ENCODE measurements around the gene SETD3. TPM values are rescaled to one million over a fixed set of nuclear protein-coding genes. Genes with fewer than 3 reads are reported as not detected.

The SETD3 gene
- total RNA-seq, 1 donor: 31.5 TPM

DNA sequence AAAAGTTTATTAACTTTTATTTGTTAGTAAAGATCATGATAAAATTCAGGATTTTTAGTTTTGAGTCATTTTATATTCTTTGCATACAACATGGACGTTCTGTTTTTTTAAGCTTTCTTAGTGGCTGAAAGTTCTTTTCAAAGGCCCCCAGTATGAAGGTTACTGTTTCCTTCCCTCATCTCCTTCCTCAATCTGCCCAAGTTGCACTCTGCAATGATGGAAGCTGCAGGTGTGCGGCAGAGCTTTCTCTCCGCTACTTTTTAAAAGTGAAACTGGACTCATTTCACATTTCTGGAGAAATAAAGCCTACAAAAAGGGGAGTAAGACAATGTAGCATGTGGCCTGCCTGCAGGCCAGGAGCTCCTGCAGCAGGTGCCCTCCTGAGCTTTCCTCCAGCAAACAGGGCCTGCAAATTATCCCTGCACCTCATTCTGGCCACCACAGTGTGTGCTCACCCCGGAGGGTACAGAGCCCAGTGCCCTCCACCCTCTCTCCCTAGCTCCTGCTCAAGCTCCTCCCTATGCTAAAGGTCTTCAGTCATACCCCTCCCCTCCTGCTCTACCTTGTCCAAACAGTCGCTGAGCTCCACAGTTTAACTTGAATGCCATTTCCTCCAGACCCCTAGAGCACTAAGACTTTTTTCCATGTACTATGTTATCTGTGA lies 78.9 kb downstream of the SETD3 start:
- peak in 2 of 3 donors; percentile 29 to 58 for DNase-seq (ENCODE audit: low read depth in 2 of 3, low spot score in 2 of 3)

DNA sequence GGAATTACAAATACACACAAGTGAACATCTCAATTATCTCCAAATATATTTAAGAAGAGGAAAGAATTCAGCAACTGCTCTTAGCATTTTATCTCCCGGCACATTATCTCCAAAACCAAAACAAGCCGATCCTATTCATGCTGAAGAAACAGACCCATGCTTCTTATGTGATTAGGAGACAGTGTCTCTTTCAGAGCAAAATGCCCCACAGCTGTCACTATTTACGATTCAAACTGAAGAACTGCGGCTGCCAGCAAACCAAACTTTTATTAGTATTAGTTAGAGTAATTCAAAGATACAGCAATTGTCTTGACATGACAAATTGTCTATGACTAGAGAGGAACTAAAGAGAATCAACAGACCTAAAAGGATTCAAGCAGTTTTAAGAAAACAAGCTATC lies 79.4 kb downstream of the SETD3 start:
- no peak for DNase-seq (ENCODE audit: low read depth in 2 of 3, low spot score in 2 of 3)

DNA sequence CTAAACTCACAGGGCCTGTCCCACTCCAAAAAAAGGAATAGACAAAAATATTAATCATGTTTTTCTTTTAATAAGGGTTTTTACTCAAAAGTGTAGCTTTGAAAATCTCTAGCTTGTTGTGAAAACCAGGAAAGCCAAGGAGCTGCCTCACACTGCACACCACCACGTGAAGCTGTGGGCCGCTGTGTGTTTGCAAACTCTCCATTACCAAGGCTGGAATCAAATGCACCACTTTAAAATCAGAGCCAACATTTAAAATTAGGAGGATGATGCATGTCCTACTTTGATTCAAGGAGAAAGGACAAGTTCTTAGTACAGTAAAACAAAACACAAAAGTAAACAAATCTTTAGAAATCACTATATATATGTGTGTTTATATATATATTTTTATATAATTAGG lies 83.0 kb downstream of the SETD3 start:
- DNase-seq (ENCODE audit: low read depth in 2 of 3, low spot score in 2 of 3): no peak

DNA sequence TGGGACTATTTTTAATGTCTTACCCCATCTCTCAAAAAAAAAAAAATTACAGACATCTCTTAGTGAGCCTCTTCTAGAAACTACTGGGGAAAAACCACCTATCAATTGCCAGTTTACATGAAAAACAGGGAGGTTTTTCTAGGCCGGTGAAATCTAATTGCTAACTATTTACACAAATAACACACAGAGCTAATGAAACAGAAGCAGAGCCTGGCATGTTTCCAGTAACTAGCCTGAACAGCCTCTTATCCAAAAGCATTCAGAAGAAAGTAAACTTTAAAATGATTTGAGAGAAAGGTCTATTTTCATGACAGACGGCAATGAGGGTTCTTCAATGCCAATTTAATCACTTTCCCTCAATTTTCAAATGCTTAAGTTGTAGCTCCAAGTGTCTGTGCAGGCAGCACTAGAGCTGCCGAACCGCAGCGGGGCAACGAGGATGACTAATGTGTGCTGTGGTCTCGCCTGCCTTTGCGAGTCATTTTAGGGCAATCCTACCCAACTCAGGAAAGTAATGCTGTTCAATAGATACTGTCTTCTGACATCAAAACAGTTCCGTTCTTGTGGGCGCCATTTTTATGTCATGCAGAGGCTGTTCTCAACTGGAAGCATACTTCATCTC lies 84.6 kb downstream of the SETD3 start:
- no peak for DNase-seq (ENCODE audit: low read depth in 2 of 3, low spot score in 2 of 3)

DNA sequence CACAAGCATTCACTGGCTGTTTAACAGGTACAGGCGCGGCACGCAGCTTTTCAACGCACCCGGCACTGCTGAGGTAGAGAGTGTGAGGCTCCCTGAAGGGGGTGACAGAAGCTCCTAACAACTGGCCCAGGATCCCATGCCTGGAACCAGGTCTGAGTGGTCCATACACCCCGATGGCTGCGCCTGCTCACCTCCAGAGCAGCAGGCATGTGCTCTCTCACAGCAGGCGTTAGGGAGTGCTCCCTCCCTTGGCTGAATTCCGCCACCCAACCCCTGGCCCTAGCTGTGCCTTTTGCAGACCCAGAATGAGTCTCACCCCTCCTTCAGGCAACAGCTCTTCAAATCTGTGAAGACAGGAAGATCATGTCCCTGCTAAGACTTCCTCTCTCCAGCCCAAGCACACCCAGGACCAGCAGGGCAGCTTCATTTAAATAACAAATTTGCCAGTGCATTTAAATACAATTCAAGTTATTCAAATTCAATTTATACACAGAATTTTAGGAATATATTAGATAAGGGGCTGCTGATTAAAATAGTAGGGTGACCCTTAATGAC lies 86.0 kb downstream of the SETD3 start:
- no peak for DNase-seq (ENCODE audit: low read depth in 2 of 3, low spot score in 2 of 3)

DNA sequence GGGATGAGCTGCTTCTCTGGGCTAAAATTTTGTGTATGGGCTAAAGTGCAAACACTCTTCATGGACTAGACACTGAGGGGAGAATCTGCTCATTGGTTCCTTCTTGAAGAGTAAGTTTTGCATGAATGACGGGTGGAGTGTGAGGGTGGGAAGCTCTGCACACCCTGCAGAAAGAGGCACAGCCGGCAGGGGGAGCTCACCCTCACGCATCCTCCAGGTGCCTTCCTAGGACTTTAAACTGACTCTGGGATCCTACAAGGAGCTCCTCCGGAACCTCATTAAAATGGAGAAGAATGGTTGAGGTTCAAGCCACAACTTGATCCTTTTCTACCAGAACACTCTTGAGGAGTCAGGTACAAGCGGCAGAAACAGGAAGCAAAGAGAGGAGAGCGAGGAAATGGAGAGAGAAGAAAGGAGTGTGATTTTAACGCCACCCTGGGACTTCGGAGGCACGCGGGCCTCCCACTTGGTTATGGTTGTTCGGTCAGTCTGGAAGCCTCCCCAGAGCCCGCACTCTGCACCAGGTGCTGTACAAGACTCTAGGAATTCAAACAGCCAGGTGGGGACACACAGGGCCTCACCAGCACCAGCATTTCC lies 87.5 kb downstream of the SETD3 start:
- DNase-seq (ENCODE audit: low read depth in 2 of 3, low spot score in 2 of 3): peak in 2 of 3 donors; percentile 22 to 42

DNA sequence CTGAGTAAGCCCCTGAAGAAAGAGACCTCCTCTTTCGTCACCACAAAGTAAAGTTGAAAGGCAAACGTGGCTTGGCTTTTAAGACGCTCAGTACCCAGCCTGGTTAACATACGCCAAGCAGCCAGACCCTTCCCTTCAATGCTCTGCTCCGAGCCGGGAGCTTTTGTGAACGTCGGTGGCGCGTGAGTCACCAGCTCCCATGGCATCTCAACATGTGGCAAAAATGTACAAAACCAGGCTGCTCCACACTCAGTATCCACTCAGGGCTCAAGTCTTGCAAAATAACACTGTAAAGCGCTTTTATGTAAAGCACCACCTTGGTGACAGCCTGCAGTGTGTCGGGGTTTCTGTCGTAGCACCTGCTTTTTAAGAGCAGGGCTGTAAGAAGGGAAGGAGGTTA lies 89.0 kb downstream of the SETD3 start:
- DNase-seq (ENCODE audit: low read depth in 2 of 3, low spot score in 2 of 3): no peak

DNA sequence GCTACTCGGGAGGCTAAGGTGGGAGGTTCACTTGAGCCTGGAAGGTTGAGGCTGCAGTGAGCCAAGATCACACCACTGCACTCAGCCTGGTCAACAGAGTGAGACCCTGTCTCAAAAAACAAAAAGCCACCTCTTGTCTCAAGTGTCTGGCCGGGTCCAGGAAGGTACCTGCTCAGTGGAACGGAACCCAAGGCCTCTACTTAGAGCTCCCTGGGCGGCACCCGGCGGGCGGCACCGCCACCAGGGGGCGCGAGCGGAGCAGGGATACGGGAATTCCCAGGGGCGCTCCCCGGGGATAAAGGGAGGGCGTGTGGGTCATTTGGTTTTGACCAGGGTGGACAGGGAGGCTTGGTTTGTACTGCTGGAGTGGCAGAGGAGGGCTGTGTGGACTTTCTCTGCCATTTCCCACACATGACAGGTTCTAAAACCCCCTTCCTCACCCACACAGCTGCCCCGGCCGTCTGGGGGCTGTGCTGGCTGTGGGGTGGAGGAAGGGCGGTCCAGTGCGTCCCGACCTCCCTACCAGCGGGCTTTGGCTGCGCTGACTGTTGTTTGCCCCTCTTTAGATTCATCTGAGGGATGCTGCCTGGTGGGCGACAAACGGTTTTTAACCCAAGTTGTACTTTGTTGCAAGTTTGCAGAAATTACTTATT lies 91.4 kb downstream of the SETD3 start:
- DNase-seq (ENCODE audit: low read depth in 2 of 3, low spot score in 2 of 3): peak in 2 of 3 donors; percentile 5 to 13

DNA sequence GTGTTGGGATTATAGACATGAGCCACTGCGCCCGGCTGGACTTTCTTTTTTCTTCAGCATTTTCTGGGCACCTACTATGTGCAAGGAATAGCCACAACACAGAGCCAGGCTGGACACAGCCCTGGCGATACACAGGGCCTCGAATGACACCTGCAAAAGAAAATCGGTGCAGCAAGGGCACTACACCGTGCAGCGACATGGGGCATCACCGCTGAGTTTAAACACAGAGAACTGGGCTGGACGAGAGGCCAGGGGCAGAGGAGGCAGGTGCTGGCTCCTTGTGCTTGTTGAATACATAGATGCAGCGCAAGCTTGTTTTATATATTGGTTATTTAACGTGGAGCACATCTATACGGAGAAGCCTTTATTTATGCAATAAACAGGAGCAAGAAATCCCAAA lies 92.4 kb downstream of the SETD3 start:
- DNase-seq (ENCODE audit: low read depth in 2 of 3, low spot score in 2 of 3): no peak

DNA sequence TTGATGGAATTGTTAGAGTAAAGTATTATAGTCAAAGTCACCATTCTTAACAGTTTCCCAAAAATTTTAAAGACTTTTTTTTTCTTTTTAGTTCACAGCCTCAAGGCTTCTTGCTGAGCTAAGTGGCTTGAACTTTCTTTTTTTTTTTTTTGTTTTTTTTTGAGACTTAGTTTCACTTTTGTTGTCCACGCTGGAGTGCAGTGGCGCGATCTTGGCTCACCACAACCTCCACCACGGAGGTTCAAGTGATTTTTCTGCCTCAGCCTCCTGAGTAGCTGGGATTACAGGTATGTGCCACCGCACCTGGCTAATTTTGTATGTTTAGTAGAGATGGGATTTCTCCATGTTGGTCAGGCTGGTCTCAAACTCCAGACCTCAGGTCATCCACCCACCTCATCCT lies 92.8 kb downstream of the SETD3 start:
- peak in 1 of 3 donors; percentile 37 for DNase-seq (ENCODE audit: low read depth in 2 of 3, low spot score in 2 of 3)

DNA sequence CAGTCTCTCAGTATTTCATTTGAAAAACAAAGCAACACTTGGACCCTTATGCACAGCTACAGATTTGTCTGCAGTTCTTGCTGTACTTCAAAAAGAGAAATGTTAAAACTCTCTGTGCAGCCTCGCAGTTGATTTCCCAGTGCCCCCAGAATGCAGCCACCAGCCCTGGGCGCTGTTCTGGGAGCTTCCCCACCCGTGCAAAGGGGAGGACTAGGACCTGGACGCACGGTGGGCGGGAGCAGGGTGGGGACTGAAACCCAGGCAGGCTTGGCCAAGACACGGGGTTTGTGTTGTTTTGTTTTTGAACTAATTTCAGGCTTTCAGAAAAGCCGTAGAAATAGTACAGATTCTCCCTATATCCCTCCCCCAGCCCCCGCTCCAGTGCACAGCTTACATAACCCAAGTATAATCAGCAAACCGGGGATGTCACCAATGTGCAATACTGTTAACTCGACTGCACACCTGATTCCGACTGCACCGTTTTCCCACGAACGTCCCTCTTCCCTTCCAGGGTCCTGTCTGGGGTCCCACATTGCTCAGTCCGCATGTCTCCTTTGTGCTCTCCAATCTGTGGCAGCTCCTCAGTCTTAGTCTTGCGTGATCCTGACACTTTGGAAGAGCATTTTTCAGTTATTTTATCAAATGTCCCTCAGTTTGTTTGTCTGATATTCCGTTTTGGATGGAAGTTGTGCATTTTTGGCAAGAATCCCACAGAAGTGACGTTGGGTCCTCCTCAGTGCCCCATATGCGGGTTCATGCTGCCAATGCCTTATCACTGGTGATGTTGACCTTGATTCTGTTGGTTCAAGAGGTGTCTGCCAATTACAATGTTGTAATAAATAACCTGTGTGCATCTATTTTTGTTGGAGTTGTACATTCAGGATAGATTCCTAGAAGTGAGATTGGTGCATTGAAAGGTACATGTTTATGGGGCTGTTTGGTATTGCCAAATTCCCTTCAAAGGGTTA lies 95.9 kb downstream of the SETD3 start:
- DNase-seq (ENCODE audit: low read depth in 2 of 3, low spot score in 2 of 3): no peak

DNA sequence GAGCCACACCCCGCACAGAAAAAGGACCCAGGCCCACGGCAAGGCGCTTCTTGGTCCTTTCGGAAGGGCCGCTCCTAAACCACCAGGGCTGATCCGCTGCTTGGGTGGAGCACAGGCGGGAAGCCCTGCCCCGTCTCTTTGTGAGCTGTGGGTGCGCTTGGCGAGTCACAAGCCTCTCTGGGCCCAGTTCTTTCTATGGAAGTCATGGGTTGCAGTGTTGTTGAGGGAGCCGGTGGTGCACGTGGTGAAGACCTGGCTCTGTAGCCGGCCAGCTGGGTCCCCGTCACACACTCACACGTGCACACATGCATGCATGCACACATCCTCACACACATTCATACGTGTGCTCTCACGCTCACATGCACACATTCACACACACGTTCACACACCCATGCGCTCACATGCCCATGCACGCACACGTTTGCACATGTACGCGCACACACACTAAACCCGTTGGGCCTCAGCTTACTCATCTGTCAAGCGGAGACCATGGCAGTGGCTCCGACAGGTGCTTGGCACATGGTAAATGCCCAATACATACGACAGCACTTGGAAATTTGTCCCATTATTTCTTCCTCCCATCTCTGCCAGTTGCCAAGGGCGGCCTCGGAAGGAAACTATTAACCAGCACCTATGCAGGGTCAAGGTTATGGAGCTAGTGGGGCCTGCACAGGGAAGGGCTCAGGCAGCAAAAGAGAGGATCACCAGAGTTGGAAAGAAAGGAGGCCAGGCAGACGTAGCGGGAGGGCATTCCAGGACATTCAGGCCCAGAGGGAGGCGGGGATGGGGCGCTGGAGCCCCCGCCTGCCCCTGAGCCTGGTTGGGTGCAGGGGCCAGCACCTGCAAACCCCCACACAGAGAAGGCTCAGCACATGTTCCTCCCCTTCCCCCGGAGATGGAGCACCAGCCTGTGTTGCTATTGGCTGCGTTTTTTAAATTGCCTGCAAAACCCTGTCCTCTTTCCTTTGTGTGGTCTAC lies 96.9 kb downstream of the SETD3 start:
- DNase-seq (ENCODE audit: low read depth in 2 of 3, low spot score in 2 of 3): no peak

DNA sequence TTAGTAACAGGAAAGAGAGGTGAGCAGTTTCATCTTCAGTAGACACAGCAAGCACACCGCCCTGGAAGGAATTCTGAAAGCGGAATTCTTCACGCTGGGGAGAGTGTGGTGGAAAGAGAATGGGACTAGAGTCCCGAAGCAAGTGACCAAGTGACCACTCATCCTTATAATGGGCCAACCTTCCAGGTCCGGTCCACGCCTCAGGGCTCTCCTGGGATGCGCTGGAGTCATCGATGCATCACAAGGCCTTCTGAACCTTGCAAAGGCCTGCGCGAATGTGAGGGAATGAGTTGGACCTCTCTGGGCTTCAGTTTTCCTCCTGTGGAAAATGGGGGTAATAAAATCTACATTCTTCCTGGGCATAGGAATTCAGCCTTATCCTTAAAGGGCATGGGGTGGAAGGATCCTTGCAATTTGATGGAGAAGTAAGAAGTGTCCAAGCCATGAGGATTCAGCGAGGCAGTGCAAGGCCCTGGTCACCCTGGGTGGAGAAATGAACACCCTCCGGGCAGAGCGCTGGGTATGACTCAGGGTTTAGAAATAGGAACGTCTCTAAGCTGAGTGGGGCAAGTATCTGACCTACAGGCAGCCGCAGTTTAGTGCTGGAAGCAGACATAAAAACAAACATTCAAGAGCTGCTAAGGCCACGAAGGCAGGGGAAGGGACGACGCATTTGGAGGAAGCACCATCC lies 97.7 kb downstream of the SETD3 start:
- DNase-seq (ENCODE audit: low read depth in 2 of 3, low spot score in 2 of 3): no peak

DNA sequence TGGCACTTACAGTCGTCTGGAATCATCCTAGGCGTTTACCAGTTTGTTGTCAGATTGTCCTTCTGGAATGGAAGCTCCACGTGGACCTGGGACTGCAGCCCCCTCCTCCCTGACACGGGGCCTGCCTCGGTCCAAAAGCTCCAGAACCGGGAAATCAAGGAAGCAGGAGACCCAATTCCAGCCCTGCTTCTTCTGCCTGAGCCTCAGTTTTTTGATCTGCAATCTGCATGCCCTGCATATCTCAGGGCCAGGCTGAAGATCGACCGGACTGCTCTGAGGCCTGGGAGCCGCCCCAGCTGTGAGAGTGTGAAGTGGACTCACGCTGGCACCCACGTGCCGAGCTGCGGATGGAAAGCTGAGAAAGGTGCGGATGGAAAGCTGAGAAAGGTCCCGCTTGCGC lies 98.6 kb downstream of the SETD3 start:
- DNase-seq (ENCODE audit: low read depth in 2 of 3, low spot score in 2 of 3): no peak

DNA sequence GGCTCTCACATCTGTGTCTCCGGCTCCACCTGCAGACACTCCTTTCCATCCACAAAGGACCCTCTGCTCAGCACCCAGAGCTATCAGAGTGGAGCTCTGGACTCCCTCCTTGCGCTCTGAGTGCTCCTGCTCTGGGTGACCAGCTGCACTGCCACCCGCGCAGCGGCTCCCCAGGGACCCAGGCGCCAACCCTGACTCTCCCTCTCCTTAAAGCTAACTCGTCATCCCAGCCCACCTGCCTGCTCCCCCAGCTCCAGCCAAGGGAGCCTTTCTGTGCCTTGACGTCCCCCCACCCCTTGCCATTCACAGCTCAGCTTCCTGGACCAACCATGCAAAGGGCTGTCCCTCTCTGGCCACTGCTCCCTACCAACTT lies 99.0 kb downstream of the SETD3 start:
- no peak for DNase-seq (ENCODE audit: low read depth in 2 of 3, low spot score in 2 of 3)

DNA sequence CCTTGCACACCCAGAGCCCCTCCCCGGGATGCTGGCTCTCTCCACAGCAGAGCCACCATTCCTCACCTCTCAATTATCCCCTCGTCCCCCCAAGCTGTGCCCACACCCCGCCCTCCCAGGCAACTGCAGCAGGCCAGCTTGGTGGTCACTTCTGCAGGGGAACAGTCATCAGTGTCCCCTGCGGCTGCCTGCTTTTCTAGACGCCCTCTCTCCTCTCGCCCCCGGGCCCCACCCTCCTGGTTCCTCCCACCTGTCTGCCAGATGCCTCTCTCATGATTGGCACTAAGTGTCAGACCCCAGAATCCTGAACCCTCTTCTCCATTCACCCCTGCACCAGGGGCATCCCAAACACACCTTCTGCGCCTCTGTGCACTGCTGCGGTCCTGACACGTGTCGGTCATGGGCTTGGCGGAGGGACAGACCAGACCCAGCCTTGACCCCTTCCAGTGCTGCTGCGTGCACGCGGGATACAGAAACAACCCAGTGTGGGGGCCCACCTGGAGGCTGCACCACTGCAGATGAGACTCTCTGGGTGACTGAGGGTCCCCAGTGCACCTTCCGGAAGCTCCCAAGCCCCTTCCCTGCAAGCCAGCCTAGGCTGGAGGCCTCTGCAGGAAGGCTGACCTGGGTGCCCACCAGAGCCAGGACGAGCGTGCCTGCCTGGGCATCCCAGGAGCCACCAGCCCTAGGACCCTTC lies 99.5 kb downstream of the SETD3 start:
- DNase-seq (ENCODE audit: low read depth in 2 of 3, low spot score in 2 of 3): no peak

DNA sequence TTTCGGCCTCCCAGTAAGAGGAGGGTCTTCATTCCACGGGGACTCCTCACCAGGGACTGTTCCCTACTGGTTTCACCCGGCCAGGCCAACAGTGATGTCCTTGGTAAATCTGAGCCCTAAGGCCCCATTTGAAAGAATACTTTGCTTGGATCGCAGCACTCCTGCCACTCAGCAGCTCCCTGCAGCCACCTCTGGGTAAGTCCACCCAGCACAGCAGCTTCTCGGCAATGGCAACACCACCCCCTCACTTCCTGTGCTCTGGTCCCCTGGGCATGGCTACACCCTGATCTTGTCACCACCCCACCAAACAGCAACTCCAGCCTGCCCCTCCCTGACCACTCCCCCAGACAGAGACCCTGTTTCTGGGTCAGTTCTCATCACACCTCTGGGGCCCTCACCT lies 100.3 kb downstream of the SETD3 start:
- no peak for DNase-seq (ENCODE audit: low read depth in 2 of 3, low spot score in 2 of 3)

DNA sequence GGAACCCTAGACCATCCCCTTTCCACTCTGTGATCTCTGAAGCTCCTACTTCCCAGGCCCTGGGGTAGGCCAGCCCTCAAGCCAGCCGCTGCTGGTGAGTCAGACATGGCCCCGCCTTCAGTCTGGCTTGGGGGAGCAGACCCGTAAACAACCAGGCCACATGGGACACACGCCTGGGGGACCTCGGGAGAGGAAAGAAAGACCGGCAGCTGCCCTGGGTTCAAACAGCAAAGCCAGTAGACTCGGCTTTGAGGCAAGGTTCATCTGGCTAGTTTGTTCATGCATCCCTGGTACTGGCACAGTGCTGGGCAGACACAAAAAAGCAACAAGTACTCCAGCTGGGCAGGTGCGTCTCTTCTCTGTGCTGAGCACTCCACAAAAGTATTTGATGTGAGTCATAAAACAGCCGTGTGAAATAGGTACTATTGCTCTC lies 101.9 kb downstream of the SETD3 start:
- DNase-seq (ENCODE audit: low read depth in 2 of 3, low spot score in 2 of 3): no peak

All from hematopoietic multipotent progenitor cell (in vitro differentiated cells).